ENCODE data around the gene PHF1.
"Not testable (repeated sequence)": the region's sequence is repeated elsewhere in the genome, so short reads cannot be mapped to it uniquely, and the experiment has no call there.

PHF1 gene

GRCh38 chr6:33397541-33397940, 13.3 kb upstream of the PHF1 start:
- no peaks in the 10 kb centered on the region for H3K36me3 ChIP-seq (ENCODE audit: insufficient read depth, low read length)
- H3K27me3 ChIP-seq (ENCODE audit: control insufficient read depth in 1 of 2, insufficient read depth in 2 of 2, low read length in 2 of 2) = no peaks in the 10 kb centered on the region
- H3K4me3 ChIP-seq (ENCODE audit: low read depth in 1 of 2, low read length in 2 of 2) = no peak overlapping the region
- no peak overlapping the region for H3K9ac ChIP-seq (ENCODE audit: low read length)
- H3K4me1 ChIP-seq (ENCODE audit: insufficient read depth, low read length) = no peaks in the 10 kb centered on the region
- H3K27ac ChIP-seq (ENCODE audit: low read depth, low read length) = no peak overlapping the region
- H3K9me3 ChIP-seq (ENCODE audit: low read length) = no peaks in the 10 kb centered on the region

- not testable (repeated sequence) for H3K27ac ChIP-seq (ENCODE audit: low read depth, low read length); H3K4me3 ChIP-seq (ENCODE audit: low read depth in 1 of 2, low read length in 2 of 2); H3K9ac ChIP-seq (ENCODE audit: low read length); H3K9me3 ChIP-seq (ENCODE audit: low read length); H3K4me1 ChIP-seq (ENCODE audit: insufficient read depth, low read length); H3K36me3 ChIP-seq (ENCODE audit: insufficient read depth, low read length); H3K27me3 ChIP-seq (ENCODE audit: control insufficient read depth in 1 of 2, insufficient read depth in 2 of 2, low read length in 2 of 2)
These were observed 12.2 kb upstream of the PHF1 start for GRCh38 chr6:33398601-33399000.

GRCh38 chr6:33399881-33400280, 10.9 kb upstream of the PHF1 start:
- not testable (repeated sequence) for H3K4me3 ChIP-seq (ENCODE audit: low read depth in 1 of 2, low read length in 2 of 2); H3K27me3 ChIP-seq (ENCODE audit: control insufficient read depth in 1 of 2, insufficient read depth in 2 of 2, low read length in 2 of 2); H3K9ac ChIP-seq (ENCODE audit: low read length); H3K27ac ChIP-seq (ENCODE audit: low read depth, low read length); H3K36me3 ChIP-seq (ENCODE audit: insufficient read depth, low read length); H3K4me1 ChIP-seq (ENCODE audit: insufficient read depth, low read length); H3K9me3 ChIP-seq (ENCODE audit: low read length)

- no peak overlapping the region for H3K4me3 ChIP-seq (ENCODE audit: low read depth in 1 of 2, low read length in 2 of 2)
- H3K36me3 ChIP-seq (ENCODE audit: insufficient read depth, low read length) = no peaks in the 10 kb centered on the region
- H3K27ac ChIP-seq (ENCODE audit: low read depth, low read length) = no peak overlapping the region
- no peaks in the 10 kb centered on the region for H3K27me3 ChIP-seq (ENCODE audit: control insufficient read depth in 1 of 2, insufficient read depth in 2 of 2, low read length in 2 of 2)
- peaks cover 6% of the 10 kb centered on the region for H3K4me1 ChIP-seq (ENCODE audit: insufficient read depth, low read length)
- no peak overlapping the region for H3K9ac ChIP-seq (ENCODE audit: low read length)
- H3K9me3 ChIP-seq (ENCODE audit: low read length) = no peaks in the 10 kb centered on the region
These were observed 5.9 kb upstream of the PHF1 start for GRCh38 chr6:33404884-33405283.

- Histone ChIP-seq H3K27ac (ENCODE audit: low read depth, low read length) (no peak overlapping the region), H3K27me3 (ENCODE audit: control insufficient read depth in 1 of 2, insufficient read depth in 2 of 2, low read length in 2 of 2) (no peaks in the 10 kb centered on the region), H3K4me1 (ENCODE audit: insufficient read depth, low read length) (peaks cover 6% of the 10 kb centered on the region), H3K4me3 (ENCODE audit: low read depth in 1 of 2, low read length in 2 of 2) (no peak overlapping the region), H3K9ac (ENCODE audit: low read length) (no peak overlapping the region), H3K36me3 (ENCODE audit: insufficient read depth, low read length) (no peaks in the 10 kb centered on the region), H3K9me3 (ENCODE audit: low read length) (no peaks in the 10 kb centered on the region)
These were observed 5.4 kb upstream of the PHF1 start for GRCh38 chr6:33405386-33405940.

- Histone ChIP-seq H3K27me3 (ENCODE audit: control insufficient read depth in 1 of 2, insufficient read depth in 2 of 2, low read length in 2 of 2) (no peaks in the 10 kb centered on the region), H3K4me3 (ENCODE audit: low read depth in 1 of 2, low read length in 2 of 2) (no peak overlapping the region), H3K27ac (ENCODE audit: low read depth, low read length) (no peak overlapping the region), H3K9ac (ENCODE audit: low read length) (no peak overlapping the region), H3K36me3 (ENCODE audit: insufficient read depth, low read length) (no peaks in the 10 kb centered on the region), H3K4me1 (ENCODE audit: insufficient read depth, low read length) (peaks cover 6% of the 10 kb centered on the region), H3K9me3 (ENCODE audit: low read length) (no peaks in the 10 kb centered on the region)
These were observed 4.7 kb upstream of the PHF1 start for GRCh38 chr6:33406126-33406525.

- Histone ChIP-seq H3K9me3 (ENCODE audit: low read length) (no peaks in the 10 kb centered on the region), H3K27ac (ENCODE audit: low read depth, low read length) (no peak overlapping the region), H3K4me1 (ENCODE audit: insufficient read depth, low read length) (peaks cover 14% of the 10 kb centered on the region), H3K4me3 (ENCODE audit: low read depth in 1 of 2, low read length in 2 of 2) (no peak overlapping the region), H3K27me3 (ENCODE audit: control insufficient read depth in 1 of 2, insufficient read depth in 2 of 2, low read length in 2 of 2) (no peaks in the 10 kb centered on the region), H3K36me3 (ENCODE audit: insufficient read depth, low read length) (peaks cover 1% of the 10 kb centered on the region), H3K9ac (ENCODE audit: low read length) (no peak overlapping the region)
These were observed 3.6 kb upstream of the PHF1 start for GRCh38 chr6:33407132-33407718.

- H3K9me3 ChIP-seq (ENCODE audit: low read length) = no peaks in the 10 kb centered on the region
- H3K4me3 ChIP-seq (ENCODE audit: low read depth in 1 of 2, low read length in 2 of 2) = peak overlapping the region; percentile 44 to 68
- no peaks in the 10 kb centered on the region for H3K27me3 ChIP-seq (ENCODE audit: control insufficient read depth in 1 of 2, insufficient read depth in 2 of 2, low read length in 2 of 2)
- H3K9ac ChIP-seq (ENCODE audit: low read length) = peak overlapping the region; percentile 9
- peaks cover 26% of the 10 kb centered on the region for H3K4me1 ChIP-seq (ENCODE audit: insufficient read depth, low read length)
- peaks cover 27% of the 10 kb centered on the region for H3K36me3 ChIP-seq (ENCODE audit: insufficient read depth, low read length)
- H3K27ac ChIP-seq (ENCODE audit: low read depth, low read length) = peak overlapping the region; percentile 76
These were observed 634 bp upstream of the PHF1 start for GRCh38 chr6:33410050-33410710.

GRCh38 chr6:33411632-33412005, 805 bp downstream of the PHF1 start:
- Histone ChIP-seq H3K4me1 (ENCODE audit: insufficient read depth, low read length) (peaks cover 40% of the 10 kb centered on the region), H3K27me3 (ENCODE audit: control insufficient read depth in 1 of 2, insufficient read depth in 2 of 2, low read length in 2 of 2) (no peaks in the 10 kb centered on the region), H3K27ac (ENCODE audit: low read depth, low read length) (peak overlapping the region; percentile 91), H3K9ac (ENCODE audit: low read length) (peak overlapping the region; percentile 92), H3K4me3 (ENCODE audit: low read depth in 1 of 2, low read length in 2 of 2) (peak overlapping the region; percentile 69 to 96), H3K9me3 (ENCODE audit: low read length) (no peaks in the 10 kb centered on the region), H3K36me3 (ENCODE audit: insufficient read depth, low read length) (peaks cover 41% of the 10 kb centered on the region)

- Histone ChIP-seq H3K36me3 (ENCODE audit: insufficient read depth, low read length) (peaks cover 43% of the 10 kb centered on the region), H3K27me3 (ENCODE audit: control insufficient read depth in 1 of 2, insufficient read depth in 2 of 2, low read length in 2 of 2) (no peaks in the 10 kb centered on the region), H3K4me3 (ENCODE audit: low read depth in 1 of 2, low read length in 2 of 2) (peak overlapping the region in 1 of 2 donors; percentile 5), H3K9ac (ENCODE audit: low read length) (peak overlapping the region; percentile 92), H3K9me3 (ENCODE audit: low read length) (no peaks in the 10 kb centered on the region), H3K27ac (ENCODE audit: low read depth, low read length) (no peak overlapping the region), H3K4me1 (ENCODE audit: insufficient read depth, low read length) (peaks cover 48% of the 10 kb centered on the region)
These were observed 1.6 kb downstream of the PHF1 start for GRCh38 chr6:33412140-33413009.

GRCh38 chr6:33413241-33414120, 2.7 kb downstream of the PHF1 start:
- no peak overlapping the region for H3K4me3 ChIP-seq (ENCODE audit: low read depth in 1 of 2, low read length in 2 of 2)
- H3K27ac ChIP-seq (ENCODE audit: low read depth, low read length) = no peak overlapping the region
- H3K4me1 ChIP-seq (ENCODE audit: insufficient read depth, low read length) = peaks cover 51% of the 10 kb centered on the region
- no peak overlapping the region for H3K9ac ChIP-seq (ENCODE audit: low read length)
- H3K9me3 ChIP-seq (ENCODE audit: low read length) = no peaks in the 10 kb centered on the region
- H3K27me3 ChIP-seq (ENCODE audit: control insufficient read depth in 1 of 2, insufficient read depth in 2 of 2, low read length in 2 of 2) = no peaks in the 10 kb centered on the region
- H3K36me3 ChIP-seq (ENCODE audit: insufficient read depth, low read length) = peaks cover 43% of the 10 kb centered on the region

Measured in muscle layer of colon (tissue), 2 donors.